NCI-H1417 treated with DMSO at 0.1 percent for 48 hours (cell line): ENCODE measurements around the gene IKZF4.
"Not testable (repeated sequence)": the region's sequence is repeated elsewhere in the genome, so short reads cannot be mapped to it uniquely, and the experiment has no call there.

ENCODE experiments used
- DNase-seq: peaks from one replicate; lab custom pipeline; 2025; lab: John Stamatoyannopoulos, UW

Gene IKZF4

GRCh38 chr12:56020423-56021184 lies at the start of gene IKZF4:
IKZF4 (plus strand) TSS chr12:56021043; CDS start chr12:56021494, 451 bp downstream.
- no peak for DNase-seq

GRCh38 chr12:55972042-55972441 lies 48.8 kb upstream of the IKZF4 start:
- no peak for DNase-seq

- no peak for DNase-seq
Observed at GRCh38 chr12:55972456-55972855, 48.4 kb upstream of the IKZF4 start.

GRCh38 chr12:55972911-55973598 lies 47.8 kb upstream of the IKZF4 start:
- no peak for DNase-seq

- peak; percentile 100 for DNase-seq
Observed at GRCh38 chr12:55973599-55974307, 47.1 kb upstream of the IKZF4 start, which contains the start of gene RAB5B. RAB5B (plus strand) TSS chr12:55974078; CDS start chr12:55986961, 12,883 bp downstream.

- DNase-seq = no peak
Observed at GRCh38 chr12:55974308-55974730, 46.5 kb upstream of the IKZF4 start.

- DNase-seq = no peak
Observed at GRCh38 chr12:55978393-55978792, 42.5 kb upstream of the IKZF4 start.

GRCh38 chr12:55979069-55979468 lies 41.8 kb upstream of the IKZF4 start:
- no peak for DNase-seq

GRCh38 chr12:55981882-55982281 lies 39.0 kb upstream of the IKZF4 start:
- DNase-seq = not testable (repeated sequence)

GRCh38 chr12:55982319-55982936 lies 38.4 kb upstream of the IKZF4 start:
- DNase-seq = no peak

- DNase-seq = no peak
Observed at GRCh38 chr12:55983232-55983842, 37.5 kb upstream of the IKZF4 start.

GRCh38 chr12:55984861-55985260 lies 36.0 kb upstream of the IKZF4 start:
- no peak for DNase-seq

GRCh38 chr12:55985341-55985740 lies 35.5 kb upstream of the IKZF4 start:
- no peak for DNase-seq

- not testable (repeated sequence) for DNase-seq
Observed at GRCh38 chr12:55985976-55986375, 34.9 kb upstream of the IKZF4 start.

GRCh38 chr12:55991110-55991509 lies 29.7 kb upstream of the IKZF4 start:
- DNase-seq = no peak

GRCh38 chr12:55993230-55993853 lies 27.5 kb upstream of the IKZF4 start:
- DNase-seq = no peak

GRCh38 chr12:55995366-55995765 lies 25.5 kb upstream of the IKZF4 start:
- no peak for DNase-seq

GRCh38 chr12:55996201-55996714 lies 24.6 kb upstream of the IKZF4 start:
- DNase-seq = peak; percentile 16

GRCh38 chr12:55996715-55997534 lies 23.9 kb upstream of the IKZF4 start, which contains the start of gene SUOX:
SUOX (plus strand) TSS chr12:55997276; CDS start chr12:56002222, 4,946 bp downstream.
- peak; percentile 71 for DNase-seq

- no peak for DNase-seq
Observed at GRCh38 chr12:55997535-55997859, 23.3 kb upstream of the IKZF4 start.
